MM.1S (cell line): ENCODE data around the gene OTOL1.

Experiments
- EZH2 ChIP-seq: fragments of 300-600 bp; sonication (generic); optimal IDR thresholded peaks from 2 replicates; pipeline ENCODE3; 2017; ENCODE audit warnings: low read depth, mild to moderate bottlenecking, antibody characterized with exemption, low read length, mixed read lengths
- EZH2phosphoT487 ChIP-seq: fragments of 300-600 bp; sonication (generic); IDR thresholded peaks from 2 replicates; pipeline ENCODE4 v1.6.1; 2018; ENCODE audit warnings: antibody characterized with exemption, low read length
- TF ChIP-seq, protein P1 (sequence below): fragments of 300-600 bp; sonication (generic); IDR thresholded peaks from 2 replicates; pipeline ENCODE4 v1.5.1; 2016; ENCODE audit warnings: antibody characterized with exemption, low read length, mixed read lengths

DNA sequence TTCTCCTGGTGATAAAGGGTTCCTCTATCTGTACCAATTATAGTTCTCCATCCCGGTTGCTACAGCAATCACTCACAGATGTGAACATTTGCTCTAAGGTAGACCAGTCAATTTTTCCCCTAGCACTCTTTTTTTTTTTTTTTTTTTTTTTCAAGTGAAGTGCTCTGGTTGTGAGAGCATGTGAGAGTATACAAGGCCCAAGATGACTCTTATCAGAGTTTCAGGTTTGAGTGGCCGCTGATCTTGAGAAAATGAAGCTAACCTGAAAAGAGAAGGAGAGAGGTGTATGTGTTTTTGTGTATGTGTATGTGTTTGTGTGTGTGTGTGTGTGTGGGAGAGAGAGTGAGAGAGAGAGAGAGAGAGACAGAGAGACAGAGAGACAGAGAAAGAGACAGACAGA is 44.4 kb upstream of the OTOL1 start:
- TF ChIP-seq, protein P1, sequence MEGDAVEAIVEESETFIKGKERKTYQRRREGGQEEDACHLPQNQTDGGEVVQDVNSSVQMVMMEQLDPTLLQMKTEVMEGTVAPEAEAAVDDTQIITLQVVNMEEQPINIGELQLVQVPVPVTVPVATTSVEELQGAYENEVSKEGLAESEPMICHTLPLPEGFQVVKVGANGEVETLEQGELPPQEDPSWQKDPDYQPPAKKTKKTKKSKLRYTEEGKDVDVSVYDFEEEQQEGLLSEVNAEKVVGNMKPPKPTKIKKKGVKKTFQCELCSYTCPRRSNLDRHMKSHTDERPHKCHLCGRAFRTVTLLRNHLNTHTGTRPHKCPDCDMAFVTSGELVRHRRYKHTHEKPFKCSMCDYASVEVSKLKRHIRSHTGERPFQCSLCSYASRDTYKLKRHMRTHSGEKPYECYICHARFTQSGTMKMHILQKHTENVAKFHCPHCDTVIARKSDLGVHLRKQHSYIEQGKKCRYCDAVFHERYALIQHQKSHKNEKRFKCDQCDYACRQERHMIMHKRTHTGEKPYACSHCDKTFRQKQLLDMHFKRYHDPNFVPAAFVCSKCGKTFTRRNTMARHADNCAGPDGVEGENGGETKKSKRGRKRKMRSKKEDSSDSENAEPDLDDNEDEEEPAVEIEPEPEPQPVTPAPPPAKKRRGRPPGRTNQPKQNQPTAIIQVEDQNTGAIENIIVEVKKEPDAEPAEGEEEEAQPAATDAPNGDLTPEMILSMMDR, result no peak
- TF ChIP-seq EZH2phosphoT487, result no peak
- TF ChIP-seq EZH2, result no peak
